ENCODE results near the gene TMED9. TPM values are rescaled to one million over a fixed set of nuclear protein-coding genes. Genes with fewer than 3 reads are reported as not detected.
"Not testable (repeated sequence)": the region's sequence is repeated elsewhere in the genome, so short reads cannot be mapped to it uniquely, and the experiment has no call there.

The TMED9 gene
- total RNA-seq, 1 experiment from 2014 or later: 126 TPM

- no peak for DNase-seq (ENCODE audit: low spot score)
- in situ Hi-C loops (cut with HindIII; ENCODE audit: low sequenced_read_pairs): no loop called here
Observed at GRCh38 chr5:177603631-177604030, 11.6 kb downstream of the TMED9 start.

GRCh38 chr5:177604116-177604521, 12.1 kb downstream of the TMED9 start:
- in situ Hi-C loops (cut with HindIII; ENCODE audit: low sequenced_read_pairs): no loop called here
- no peak for DNase-seq (ENCODE audit: low spot score)

GRCh38 chr5:177604656-177605055, 12.7 kb downstream of the TMED9 start:
- in situ Hi-C loops (cut with HindIII; ENCODE audit: low sequenced_read_pairs): no loop called here
- no peak for DNase-seq (ENCODE audit: low spot score)

- in situ Hi-C loops (cut with HindIII; ENCODE audit: low sequenced_read_pairs): no loop called here
- no peak for DNase-seq (ENCODE audit: low spot score)
Observed at GRCh38 chr5:177605078-177605477, 13.1 kb downstream of the TMED9 start.

GRCh38 chr5:177605667-177606066, 13.7 kb downstream of the TMED9 start:
- in situ Hi-C loops (cut with HindIII; ENCODE audit: low sequenced_read_pairs): no loop called here
- DNase-seq (ENCODE audit: low spot score): no peak

- no peak for DNase-seq (ENCODE audit: low spot score)
- in situ Hi-C loops (cut with HindIII; ENCODE audit: low sequenced_read_pairs): no loop called here
Observed at GRCh38 chr5:177606071-177607051, 14.4 kb downstream of the TMED9 start.

GRCh38 chr5:177607115-177607451, 15.1 kb downstream of the TMED9 start:
- in situ Hi-C loops (cut with HindIII; ENCODE audit: low sequenced_read_pairs): no loop called here
- DNase-seq (ENCODE audit: low spot score): no peak

GRCh38 chr5:177607452-177608192, 15.6 kb downstream of the TMED9 start:
- in situ Hi-C loops (cut with HindIII; ENCODE audit: low sequenced_read_pairs): no loop called here
- DNase-seq (ENCODE audit: low spot score): peak; percentile 83

GRCh38 chr5:177608243-177609075, 16.5 kb downstream of the TMED9 start:
- in situ Hi-C loops (cut with HindIII; ENCODE audit: low sequenced_read_pairs): no loop called here
- DNase-seq (ENCODE audit: low spot score): no peak

GRCh38 chr5:177609076-177610059, 17.4 kb downstream of the TMED9 start:
- in situ Hi-C loops (cut with HindIII; ENCODE audit: low sequenced_read_pairs): no loop called here
- DNase-seq (ENCODE audit: low spot score): no peak

- in situ Hi-C loops (cut with HindIII; ENCODE audit: low sequenced_read_pairs): no loop called here
- DNase-seq (ENCODE audit: low spot score): no peak
Observed at GRCh38 chr5:177610131-177610769, 18.2 kb downstream of the TMED9 start.

GRCh38 chr5:177610770-177611445, 18.9 kb downstream of the TMED9 start:
- in situ Hi-C loops (cut with HindIII; ENCODE audit: low sequenced_read_pairs): no loop called here
- DNase-seq (ENCODE audit: low spot score): no peak

GRCh38 chr5:177611446-177612214, 19.6 kb downstream of the TMED9 start:
- in situ Hi-C loops (cut with HindIII; ENCODE audit: low sequenced_read_pairs): no loop called here
- no peak for DNase-seq (ENCODE audit: low spot score)

GRCh38 chr5:177612215-177612673, 20.2 kb downstream of the TMED9 start:
- in situ Hi-C loops (cut with HindIII; ENCODE audit: low sequenced_read_pairs): no loop called here
- DNase-seq (ENCODE audit: low spot score): no peak

- no peak for DNase-seq (ENCODE audit: low spot score)
- in situ Hi-C loops (cut with HindIII; ENCODE audit: low sequenced_read_pairs): no loop called here
Observed at GRCh38 chr5:177620560-177620959, 28.6 kb downstream of the TMED9 start.

- DNase-seq (ENCODE audit: low spot score); in situ Hi-C loops (cut with HindIII; ENCODE audit: low sequenced_read_pairs): not testable (repeated sequence)
Observed at GRCh38 chr5:177624172-177624571, 32.2 kb downstream of the TMED9 start.

GRCh38 chr5:177630186-177630585, 38.2 kb downstream of the TMED9 start:
- in situ Hi-C loops (cut with HindIII; ENCODE audit: low sequenced_read_pairs); DNase-seq (ENCODE audit: low spot score): not testable (repeated sequence)
